ENCODE results near the gene RPTOR. TPM values are rescaled to one million over a fixed set of nuclear protein-coding genes. Genes with fewer than 3 reads are reported as not detected.
A peak's percentile ranks its signal among the peaks of the same experiment; 100 is the strongest.

The RPTOR gene
- total and polyA plus RNA-seq, 2 donors (not counting 3 experiments of a cell fraction or from before 2014, with no cell fraction given): 10.7 to 41.8 TPM

DNA sequence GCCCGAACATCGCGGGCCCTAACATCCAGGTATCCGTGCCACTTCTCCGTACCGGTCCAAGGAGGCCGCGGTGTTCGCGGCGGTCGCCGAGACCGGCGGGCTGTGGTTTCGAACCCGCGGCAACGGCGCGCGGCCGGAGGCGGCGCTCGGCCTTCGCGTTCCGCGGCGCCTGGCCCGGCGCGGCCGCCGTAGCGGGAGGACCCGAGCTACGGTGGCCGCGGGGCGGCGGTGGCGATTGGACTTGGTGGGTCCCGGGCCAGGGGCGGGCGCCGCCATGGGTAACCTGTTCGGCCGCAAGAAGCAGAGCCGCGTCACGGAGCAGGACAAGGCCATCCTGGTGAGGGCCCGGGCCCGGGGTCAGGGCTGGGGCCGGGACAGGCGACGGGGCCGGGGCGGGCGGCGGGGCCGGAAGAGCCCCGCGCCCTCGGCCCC is 447.0 kb downstream of the RPTOR start, which contains the start of gene CHMP6:
TSS of gene CHMP6 (plus strand) at position 197 of the 432 bp plus-strand sequence. CDS start at position 275, 78 bp downstream.
- Histone ChIP-seq H4K20me1 (replicated peaks; ENCODE audit: control insufficient read depth, extremely low read depth, insufficient read depth, low read length) (no peaks in the 10 kb centered on the region), H3K9me1 (replicated peaks; ENCODE audit: control insufficient read depth, extremely low read depth, insufficient read depth, low read length) (no peaks in the 10 kb centered on the region), H3K4me2 (ENCODE audit: insufficient read depth, low read length) (peak within 1 kb of the TSS; percentile 92), H3K79me2 (ENCODE audit: control insufficient read depth, insufficient read depth, low read length) (peaks cover 14% of the 10 kb centered on the region), H3K27ac (ENCODE audit: insufficient read depth, low read depth, low read length) (peak within 1 kb of the TSS; percentile 30), H3K27me3 (ENCODE audit: control insufficient read depth in 2 of 2, insufficient read depth in 2 of 2, low read length in 2 of 2) (no peaks in the 10 kb centered on the region), H3K4me1 (ENCODE audit: control insufficient read depth, extremely low read depth, insufficient read depth, low read length) (peaks cover 9% of the 10 kb centered on the region), H3K4me3 (replicated peaks in 1 of 3; ENCODE audit: insufficient read depth in 1 of 3, low read depth in 1 of 3, low read length in 3 of 3) (peak within 1 kb of the TSS; percentile 73 to 79 (median 74)), H2AFZ (ENCODE audit: low read depth, low read length) (peak within 1 kb of the TSS; percentile 94), H3K9ac (replicated peaks; ENCODE audit: extremely low read depth, insufficient read depth, low read length) (peak within 1 kb of the TSS; percentile 77), H3K36me3 (ENCODE audit: control insufficient read depth in 2 of 2, extremely low read depth in 1 of 2, insufficient read depth in 2 of 2, low read length in 2 of 2) (peaks cover 3 to 13% of the 10 kb centered on the region in 2 experiments), H3K9me3 (replicated peaks; ENCODE audit: control insufficient read depth, insufficient read depth, low read length) (no peaks in the 10 kb centered on the region)
- CTCF ChIA-PET: interaction anchor here (0.6 to 1.5 kb wide), 5 partner anchors 13 to 565 kb away, joined by 3 to 5 read pairs (median 4); no protein-coding TSS in a partner anchor
- POLR2A ChIA-PET: no interaction called here
- intact Hi-C loops (cut with micrococcal nuclease): no loop called here
- dilution Hi-C loops (cut with MboI; ENCODE audit: extremely low pct_ligation_motif_present, low sequenced_read_pairs): no loop called here
- peak; percentile 38 for FAIRE-seq
- BruUV-seq (replicated peaks): no TSS peak
- DNase-seq (ENCODE audit: low read depth, low spot score): peak; percentile 52
- TF ChIP-seq JUN (IDR thresholded peaks at IDR 0.05; ENCODE audit: borderline replicate concordance, insufficient read depth, insufficient read length, low read depth) (no peak), POLR2AphosphoS5 (IDR thresholded peaks at IDR 0.05; ENCODE audit: insufficient read depth, low read depth, low read length) (peak; percentile 83), POLR2A (IDR thresholded peaks at IDR 0.05; ENCODE audit: low read depth, low read length) (no peak)

DNA sequence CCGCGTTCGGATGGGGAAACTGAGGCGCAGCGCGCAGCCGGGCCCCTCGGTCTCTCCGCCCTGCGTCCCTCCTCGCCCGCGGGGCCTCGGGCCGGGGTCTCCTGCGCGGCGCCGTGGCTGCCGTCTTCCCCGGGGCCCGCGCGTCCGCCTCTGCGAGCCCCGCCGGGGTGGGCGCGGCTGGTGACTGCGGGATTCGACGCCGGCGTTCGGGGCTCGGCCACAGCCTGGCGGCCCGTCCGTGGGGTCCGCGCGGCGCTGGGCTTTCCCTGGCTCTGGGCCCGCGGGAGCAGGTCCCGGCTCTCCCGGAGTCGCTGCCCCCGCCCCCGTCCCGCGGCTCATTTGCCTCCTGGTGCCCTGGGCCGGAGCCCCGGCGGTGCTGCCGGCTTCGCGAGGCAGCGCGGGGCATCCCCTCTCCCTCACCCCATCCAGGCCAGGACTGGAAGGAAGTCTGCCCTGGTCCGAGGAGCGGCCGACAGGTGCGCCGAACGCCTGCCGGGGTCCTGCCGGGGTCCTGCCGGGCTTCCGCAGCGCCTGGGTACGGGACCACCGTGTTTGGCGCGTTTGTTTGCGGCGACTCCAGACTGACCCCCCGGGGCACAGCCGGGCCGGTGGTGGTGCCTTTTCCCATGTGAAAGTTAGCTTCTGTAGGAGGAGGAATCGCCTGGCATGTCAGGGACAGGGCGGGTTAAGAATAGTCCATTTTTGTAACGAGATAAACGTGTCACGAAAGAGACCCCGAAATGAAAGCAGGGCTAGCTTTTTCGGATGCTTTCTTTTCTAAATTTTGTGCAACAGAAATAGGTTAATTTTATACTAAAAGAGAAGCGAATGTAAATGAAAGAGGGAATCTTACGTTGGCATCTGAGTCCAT is 447.7 kb downstream of the RPTOR start:
- no TSS peak for BruUV-seq (replicated peaks)
- CTCF ChIA-PET: interaction anchor here (1.1 to 1.5 kb wide), 4 partner anchors 12 to 565 kb away, joined by 3 to 5 read pairs (median 4); no protein-coding TSS in a partner anchor
- intact Hi-C loops (cut with micrococcal nuclease) (no loop called here), dilution Hi-C loops (cut with MboI; ENCODE audit: extremely low pct_ligation_motif_present, low sequenced_read_pairs) (no loop called here)
- DNase-seq (ENCODE audit: low read depth, low spot score) (no peak), FAIRE-seq (peak; percentile 35)
- no peaks in the 10 kb centered on the region for H3K9me3 ChIP-seq (replicated peaks; ENCODE audit: control insufficient read depth, insufficient read depth, low read length)
- no peaks in the 10 kb centered on the region for H4K20me1 ChIP-seq (replicated peaks; ENCODE audit: control insufficient read depth, extremely low read depth, insufficient read depth, low read length)
- POLR2A ChIA-PET: no interaction called here
- H3K9ac ChIP-seq (replicated peaks; ENCODE audit: extremely low read depth, insufficient read depth, low read length): peak overlapping the region; percentile 77
- peak overlapping the region; percentile 92 for H3K4me2 ChIP-seq (ENCODE audit: insufficient read depth, low read length)
- peaks cover 9% of the 10 kb centered on the region for H3K4me1 ChIP-seq (ENCODE audit: control insufficient read depth, extremely low read depth, insufficient read depth, low read length)
- peak overlapping the region; percentile 73 to 79 (median 74) for H3K4me3 ChIP-seq (replicated peaks in 1 of 3; ENCODE audit: insufficient read depth in 1 of 3, low read depth in 1 of 3, low read length in 3 of 3)
- H3K36me3 ChIP-seq (ENCODE audit: control insufficient read depth in 2 of 2, extremely low read depth in 1 of 2, insufficient read depth in 2 of 2, low read length in 2 of 2): peaks cover 3 to 19% of the 10 kb centered on the region in 2 experiments
- H2AFZ ChIP-seq (ENCODE audit: low read depth, low read length): peak overlapping the region; percentile 54
- TF ChIP-seq FOS (IDR thresholded peaks at IDR 0.05; ENCODE audit: borderline replicate concordance, insufficient read depth, low read length): no peak
- TF ChIP-seq GATA2 (IDR thresholded peaks at IDR 0.05; ENCODE audit: insufficient read depth, insufficient read length, low read depth, low read length): no peak
- no peak for TF ChIP-seq POLR2AphosphoS5 (IDR thresholded peaks at IDR 0.05; ENCODE audit: insufficient read depth, low read depth, low read length)
- TF ChIP-seq JUN (IDR thresholded peaks at IDR 0.05; ENCODE audit: borderline replicate concordance, insufficient read depth, insufficient read length, low read depth): no peak
- no peak for TF ChIP-seq MYC (IDR thresholded peaks at IDR 0.05; ENCODE audit: low read depth, low read length)
- no peak for TF ChIP-seq EZH2 (IDR thresholded peaks at IDR 0.05; ENCODE audit: borderline replicate concordance, low read depth, low read length, severe bottlenecking)
- no peak for TF ChIP-seq MAX (IDR thresholded peaks at IDR 0.05; ENCODE audit: insufficient read depth, insufficient read length)
- TF ChIP-seq CTCF (IDR thresholded peaks at IDR 0.05; ENCODE audit: extremely low read depth in 1 of 2, insufficient read depth in 1 of 2, low read depth in 1 of 2, low read length in 2 of 2): no peak
- TF ChIP-seq POLR2A (IDR thresholded peaks at IDR 0.05; ENCODE audit: low read depth, low read length): no peak
- peak overlapping the region; percentile 30 for H3K27ac ChIP-seq (ENCODE audit: insufficient read depth, low read depth, low read length)
- H3K9me1 ChIP-seq (replicated peaks; ENCODE audit: control insufficient read depth, extremely low read depth, insufficient read depth, low read length): no peaks in the 10 kb centered on the region
- H3K79me2 ChIP-seq (ENCODE audit: control insufficient read depth, insufficient read depth, low read length): peaks cover 14% of the 10 kb centered on the region
- no peaks in the 10 kb centered on the region for H3K27me3 ChIP-seq (ENCODE audit: control insufficient read depth in 2 of 2, insufficient read depth in 2 of 2, low read length in 2 of 2)

Measured in endothelial cell of umbilical vein (primary cell).